Measurements from ENCODE around the gene ENTREP1.
A peak's percentile ranks its signal among the peaks of the same experiment; 100 is the strongest.

DNA sequence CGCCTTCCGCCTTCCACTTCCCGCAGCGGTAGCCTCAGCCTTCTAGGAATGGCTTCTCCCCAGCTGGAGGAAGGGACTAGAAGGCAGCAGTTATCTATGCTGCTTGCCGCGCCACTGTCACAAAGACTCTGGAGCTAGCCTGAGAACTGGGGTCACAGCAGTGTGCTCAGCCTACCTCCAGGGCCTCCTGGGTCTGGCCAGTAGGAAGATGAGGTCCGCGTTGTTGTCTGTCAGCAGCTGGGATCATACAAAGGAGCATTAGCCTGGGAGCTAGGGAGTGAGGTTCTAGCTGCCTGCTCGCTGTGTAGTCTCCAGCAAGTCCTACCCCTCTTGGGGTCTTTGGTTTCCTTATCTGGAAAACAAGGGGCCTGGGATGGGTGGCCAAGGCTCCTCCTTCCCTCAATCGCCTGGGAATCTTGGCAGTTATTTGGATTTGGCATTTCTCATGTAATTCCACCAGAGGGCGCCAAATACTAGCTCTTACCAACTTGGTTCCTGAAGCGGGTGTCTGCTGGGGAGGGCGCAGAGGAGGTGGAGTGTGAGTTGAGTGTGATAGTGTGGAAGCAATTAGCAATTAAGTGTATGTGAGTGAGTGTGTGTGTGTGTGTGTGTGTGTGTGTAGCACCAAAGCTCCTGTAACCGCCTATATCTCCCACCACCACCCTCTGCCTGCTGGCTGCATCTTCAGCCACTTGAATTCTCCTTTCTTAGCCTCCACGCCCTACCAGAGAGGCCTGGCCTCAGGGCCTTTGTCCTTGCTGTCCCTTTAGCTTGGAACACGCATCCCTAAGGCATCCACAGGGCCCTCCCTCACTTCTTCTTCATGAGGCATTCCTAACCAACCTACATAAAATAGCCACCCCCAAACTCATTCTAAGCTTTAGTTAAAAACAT is 97.1 kb downstream of the ENTREP1 start:
- peak; percentile 33 for TF ChIP-seq CTCF (IDR thresholded peaks at IDR 0.05; ENCODE audit: low read depth, low read length)
- TF ChIP-seq POLR2A (IDR thresholded peaks at IDR 0.05; ENCODE audit: extremely low read depth, insufficient read length) = no peak
- TF ChIP-seq, protein P1, sequence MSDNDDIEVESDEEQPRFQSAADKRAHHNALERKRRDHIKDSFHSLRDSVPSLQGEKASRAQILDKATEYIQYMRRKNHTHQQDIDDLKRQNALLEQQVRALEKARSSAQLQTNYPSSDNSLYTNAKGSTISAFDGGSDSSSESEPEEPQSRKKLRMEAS (IDR thresholded peaks at IDR 0.05; ENCODE audit: low read depth, low read length) = no peak
